ENCODE results near the gene SRRM2. TPM values are rescaled to one million over a fixed set of nuclear protein-coding genes. Genes with fewer than 3 reads are reported as not detected.

The SRRM2 gene
- total and polyA plus RNA-seq, 9 of the 15 experiments (the other 6 are each of a cell fraction or from before 2014, with no cell fraction given), result 26.7 to 563 (median 81.1) TPM

GRCh38 chr16:2752035-2752849 lies at the start of gene SRRM2 (continued):
- TF ChIP-seq AFF1 (IDR thresholded peaks at IDR 0.05; ENCODE audit: low read depth in 1 of 2, partially characterized antibody in 2 of 2) (peak in 1 of 2 experiments; percentile 94), RBBP5 (IDR thresholded peaks at IDR 0.05; ENCODE audit: borderline replicate concordance, insufficient read depth, low read length, poor library complexity, severe bottlenecking) (peak; percentile 77), ZNF212 (CRISPR knock-in tag; IDR thresholded peaks at IDR 0.05) (no peak), ELF2 (CRISPR knock-in tag; IDR thresholded peaks at IDR 0.05) (peak; percentile 39; the same call in 1 of the 2 replicates), ZEB2 (IDR thresholded peaks at IDR 0.05) (no peak), ZNF134 (CRISPR knock-in tag; conservative IDR thresholded peaks at IDR 0.05) (peak; percentile 2; the same call in 1 of the 2 replicates), POLR2B (IDR thresholded peaks at IDR 0.05; ENCODE audit: low read depth, partially characterized antibody) (peak; percentile 81), SUPT5H (IDR thresholded peaks at IDR 0.05) (peak; percentile 83), PREB (CRISPR knock-in tag; IDR thresholded peaks at IDR 0.05) (no peak), DACH1 (IDR thresholded peaks at IDR 0.05; ENCODE audit: partially characterized antibody) (no peak)
- TF ChIP-seq, protein P1, sequence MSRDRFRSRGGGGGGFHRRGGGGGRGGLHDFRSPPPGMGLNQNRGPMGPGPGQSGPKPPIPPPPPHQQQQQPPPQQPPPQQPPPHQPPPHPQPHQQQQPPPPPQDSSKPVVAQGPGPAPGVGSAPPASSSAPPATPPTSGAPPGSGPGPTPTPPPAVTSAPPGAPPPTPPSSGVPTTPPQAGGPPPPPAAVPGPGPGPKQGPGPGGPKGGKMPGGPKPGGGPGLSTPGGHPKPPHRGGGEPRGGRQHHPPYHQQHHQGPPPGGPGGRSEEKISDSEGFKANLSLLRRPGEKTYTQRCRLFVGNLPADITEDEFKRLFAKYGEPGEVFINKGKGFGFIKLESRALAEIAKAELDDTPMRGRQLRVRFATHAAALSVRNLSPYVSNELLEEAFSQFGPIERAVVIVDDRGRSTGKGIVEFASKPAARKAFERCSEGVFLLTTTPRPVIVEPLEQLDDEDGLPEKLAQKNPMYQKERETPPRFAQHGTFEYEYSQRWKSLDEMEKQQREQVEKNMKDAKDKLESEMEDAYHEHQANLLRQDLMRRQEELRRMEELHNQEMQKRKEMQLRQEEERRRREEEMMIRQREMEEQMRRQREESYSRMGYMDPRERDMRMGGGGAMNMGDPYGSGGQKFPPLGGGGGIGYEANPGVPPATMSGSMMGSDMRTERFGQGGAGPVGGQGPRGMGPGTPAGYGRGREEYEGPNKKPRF (IDR thresholded peaks at IDR 0.05; ENCODE audit: low read depth, low read length), result no peak
- TF ChIP-seq, protein P2, sequence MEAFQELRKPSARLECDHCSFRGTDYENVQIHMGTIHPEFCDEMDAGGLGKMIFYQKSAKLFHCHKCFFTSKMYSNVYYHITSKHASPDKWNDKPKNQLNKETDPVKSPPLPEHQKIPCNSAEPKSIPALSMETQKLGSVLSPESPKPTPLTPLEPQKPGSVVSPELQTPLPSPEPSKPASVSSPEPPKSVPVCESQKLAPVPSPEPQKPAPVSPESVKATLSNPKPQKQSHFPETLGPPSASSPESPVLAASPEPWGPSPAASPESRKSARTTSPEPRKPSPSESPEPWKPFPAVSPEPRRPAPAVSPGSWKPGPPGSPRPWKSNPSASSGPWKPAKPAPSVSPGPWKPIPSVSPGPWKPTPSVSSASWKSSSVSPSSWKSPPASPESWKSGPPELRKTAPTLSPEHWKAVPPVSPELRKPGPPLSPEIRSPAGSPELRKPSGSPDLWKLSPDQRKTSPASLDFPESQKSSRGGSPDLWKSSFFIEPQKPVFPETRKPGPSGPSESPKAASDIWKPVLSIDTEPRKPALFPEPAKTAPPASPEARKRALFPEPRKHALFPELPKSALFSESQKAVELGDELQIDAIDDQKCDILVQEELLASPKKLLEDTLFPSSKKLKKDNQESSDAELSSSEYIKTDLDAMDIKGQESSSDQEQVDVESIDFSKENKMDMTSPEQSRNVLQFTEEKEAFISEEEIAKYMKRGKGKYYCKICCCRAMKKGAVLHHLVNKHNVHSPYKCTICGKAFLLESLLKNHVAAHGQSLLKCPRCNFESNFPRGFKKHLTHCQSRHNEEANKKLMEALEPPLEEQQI (IDR thresholded peaks at IDR 0.05), result no peak
- TF ChIP-seq, protein P3, sequence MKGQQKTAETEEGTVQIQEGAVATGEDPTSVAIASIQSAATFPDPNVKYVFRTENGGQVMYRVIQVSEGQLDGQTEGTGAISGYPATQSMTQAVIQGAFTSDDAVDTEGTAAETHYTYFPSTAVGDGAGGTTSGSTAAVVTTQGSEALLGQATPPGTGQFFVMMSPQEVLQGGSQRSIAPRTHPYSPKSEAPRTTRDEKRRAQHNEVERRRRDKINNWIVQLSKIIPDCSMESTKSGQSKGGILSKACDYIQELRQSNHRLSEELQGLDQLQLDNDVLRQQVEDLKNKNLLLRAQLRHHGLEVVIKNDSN (CRISPR knock-in tag; IDR thresholded peaks at IDR 0.05), result peak; percentile 52; the same call in 1 of the 2 replicates
- TF ChIP-seq, protein P4, sequence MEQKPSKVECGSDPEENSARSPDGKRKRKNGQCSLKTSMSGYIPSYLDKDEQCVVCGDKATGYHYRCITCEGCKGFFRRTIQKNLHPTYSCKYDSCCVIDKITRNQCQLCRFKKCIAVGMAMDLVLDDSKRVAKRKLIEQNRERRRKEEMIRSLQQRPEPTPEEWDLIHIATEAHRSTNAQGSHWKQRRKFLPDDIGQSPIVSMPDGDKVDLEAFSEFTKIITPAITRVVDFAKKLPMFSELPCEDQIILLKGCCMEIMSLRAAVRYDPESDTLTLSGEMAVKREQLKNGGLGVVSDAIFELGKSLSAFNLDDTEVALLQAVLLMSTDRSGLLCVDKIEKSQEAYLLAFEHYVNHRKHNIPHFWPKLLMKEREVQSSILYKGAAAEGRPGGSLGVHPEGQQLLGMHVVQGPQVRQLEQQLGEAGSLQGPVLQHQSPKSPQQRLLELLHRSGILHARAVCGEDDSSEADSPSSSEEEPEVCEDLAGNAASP (IDR thresholded peaks at IDR 0.05), result no peak
